ENCODE measurements around the gene RHBDD2.

DNA sequence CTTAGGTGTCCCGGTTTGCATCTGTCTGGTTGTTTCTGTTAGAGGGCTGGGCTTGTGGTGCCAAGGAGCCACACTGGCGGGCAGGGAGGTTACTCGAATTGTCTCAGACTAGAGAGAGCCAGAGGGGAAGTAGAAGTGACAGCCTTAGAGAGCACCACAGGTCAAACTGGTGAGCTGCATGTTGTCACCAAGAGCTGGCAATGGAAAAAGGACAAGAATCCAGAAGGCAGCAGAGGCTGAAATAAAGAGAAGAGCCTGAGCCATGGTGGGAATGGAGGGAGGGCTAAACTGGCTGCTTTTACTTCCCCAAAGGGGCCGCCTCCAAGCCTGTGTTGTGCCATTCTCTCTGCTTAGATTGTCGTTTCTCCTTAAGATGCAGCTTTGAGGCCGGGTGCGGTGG lies 31.1 kb upstream of the RHBDD2 start:
- TF ChIP-seq TAF1 (IDR thresholded peaks at IDR 0.05; ENCODE audit: low read depth) (no peak), EZH2 (IDR thresholded peaks at IDR 0.05; ENCODE audit: borderline replicate concordance, insufficient read depth, low read length, poor library complexity, severe bottlenecking) (no peak), EP300 (conservative IDR thresholded peaks at IDR 0.05; ENCODE audit: poor library complexity, severe bottlenecking) (no peak), SMC3 (conservative IDR thresholded peaks at IDR 0.05; ENCODE audit: poor library complexity) (no peak), POLR2AphosphoS5 (IDR thresholded peaks at IDR 0.05) (no peak), MXI1 (conservative IDR thresholded peaks at IDR 0.05; ENCODE audit: poor library complexity, severe bottlenecking) (no peak)
- TF ChIP-seq, protein P1, sequence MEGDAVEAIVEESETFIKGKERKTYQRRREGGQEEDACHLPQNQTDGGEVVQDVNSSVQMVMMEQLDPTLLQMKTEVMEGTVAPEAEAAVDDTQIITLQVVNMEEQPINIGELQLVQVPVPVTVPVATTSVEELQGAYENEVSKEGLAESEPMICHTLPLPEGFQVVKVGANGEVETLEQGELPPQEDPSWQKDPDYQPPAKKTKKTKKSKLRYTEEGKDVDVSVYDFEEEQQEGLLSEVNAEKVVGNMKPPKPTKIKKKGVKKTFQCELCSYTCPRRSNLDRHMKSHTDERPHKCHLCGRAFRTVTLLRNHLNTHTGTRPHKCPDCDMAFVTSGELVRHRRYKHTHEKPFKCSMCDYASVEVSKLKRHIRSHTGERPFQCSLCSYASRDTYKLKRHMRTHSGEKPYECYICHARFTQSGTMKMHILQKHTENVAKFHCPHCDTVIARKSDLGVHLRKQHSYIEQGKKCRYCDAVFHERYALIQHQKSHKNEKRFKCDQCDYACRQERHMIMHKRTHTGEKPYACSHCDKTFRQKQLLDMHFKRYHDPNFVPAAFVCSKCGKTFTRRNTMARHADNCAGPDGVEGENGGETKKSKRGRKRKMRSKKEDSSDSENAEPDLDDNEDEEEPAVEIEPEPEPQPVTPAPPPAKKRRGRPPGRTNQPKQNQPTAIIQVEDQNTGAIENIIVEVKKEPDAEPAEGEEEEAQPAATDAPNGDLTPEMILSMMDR (IDR thresholded peaks at IDR 0.05; ENCODE audit: poor library complexity, severe bottlenecking) = no peak
